Thoracic aorta (tissue), 2 donors: ENCODE results near the gene PPP4R3B. TPM values are rescaled to one million over a fixed set of nuclear protein-coding genes. Genes with fewer than 3 reads are reported as not detected.

Source experiments
- ATAC-seq: fragments of 150-250 bp; one replicate; pipeline ENCODE4 v1.8.0; 2017; ENCODE audit warnings: low read depth; ENCODE audit not compliant: insufficient number of reproducible peaks, low FRiP score
- DNase-seq: peaks from one replicate; pipeline ENCODE4 v3.0.0-alpha.2; 2020; ENCODE audit warnings: low spot score
- H3K27ac ChIP-seq, 2 donors: fragments of 200-600 bp; sonication (generic); 1 replicate in 1 of 2; 2 replicates in 1 of 2; pipeline ENCODE4 v1.5.1; 2016; ENCODE audit warnings: mild to moderate bottlenecking in 2 of 2, moderate library complexity in 2 of 2
- H3K27me3 ChIP-seq: fragments of 200-600 bp; sonication (generic); replicated peaks from 2 replicates; pipeline ENCODE4 v1.6.0; 2016; ENCODE audit warnings: mild to moderate bottlenecking; ENCODE audit not compliant: insufficient read depth
- H3K36me3 ChIP-seq: fragments of 200-600 bp; sonication (generic); one replicate; pipeline ENCODE4 v1.5.1; 2016
- H3K4me1 ChIP-seq, 2 donors: fragments of 200-600 bp; sonication (generic); 1 replicate in 1 of 2; 2 replicates in 1 of 2; pipeline versions ENCODE4 v1.5.1 to v1.6.0; 2016; ENCODE audit warnings: low read depth in 2 of 2, mild to moderate bottlenecking in 1 of 2; ENCODE audit not compliant: control insufficient read depth in 1 of 2
- H3K4me3 ChIP-seq: fragments of 200-600 bp; sonication (generic); 2 replicates; pipeline ENCODE4 v1.5.1; 2016; ENCODE audit warnings: mild to moderate bottlenecking
- H3K9me3 ChIP-seq: fragments of 200-600 bp; sonication (generic); 2 replicates; pipeline ENCODE4 v1.5.1; 2016
- total RNA-seq, 2 donors: library from RNA; depleted of rRNA; stranded (reverse); fragments of >200 nt; gene quantifications; one replicate each; pipeline versions ENCODE4 v1.1.0 to v1.2.3, GENCODE V29; 2016
- TF ChIP-seq, protein P1 (sequence below): fragments of 200-600 bp; sonication (generic); IDR thresholded peaks from one replicate; pipeline ENCODE4 v1.5.1; 2019; ENCODE audit warnings: antibody characterized with exemption

The PPP4R3B gene
- total RNA-seq, 2 donors from 2014 or later: 41.2 to 69.6 TPM

GRCh38 chr2:55627915-55628314 lies 10.5 kb upstream of the PPP4R3B start:
- H3K9me3 ChIP-seq: no peaks in the 10 kb centered on the region
- no peak overlapping the region for H3K27ac ChIP-seq
- TF ChIP-seq, protein P1, sequence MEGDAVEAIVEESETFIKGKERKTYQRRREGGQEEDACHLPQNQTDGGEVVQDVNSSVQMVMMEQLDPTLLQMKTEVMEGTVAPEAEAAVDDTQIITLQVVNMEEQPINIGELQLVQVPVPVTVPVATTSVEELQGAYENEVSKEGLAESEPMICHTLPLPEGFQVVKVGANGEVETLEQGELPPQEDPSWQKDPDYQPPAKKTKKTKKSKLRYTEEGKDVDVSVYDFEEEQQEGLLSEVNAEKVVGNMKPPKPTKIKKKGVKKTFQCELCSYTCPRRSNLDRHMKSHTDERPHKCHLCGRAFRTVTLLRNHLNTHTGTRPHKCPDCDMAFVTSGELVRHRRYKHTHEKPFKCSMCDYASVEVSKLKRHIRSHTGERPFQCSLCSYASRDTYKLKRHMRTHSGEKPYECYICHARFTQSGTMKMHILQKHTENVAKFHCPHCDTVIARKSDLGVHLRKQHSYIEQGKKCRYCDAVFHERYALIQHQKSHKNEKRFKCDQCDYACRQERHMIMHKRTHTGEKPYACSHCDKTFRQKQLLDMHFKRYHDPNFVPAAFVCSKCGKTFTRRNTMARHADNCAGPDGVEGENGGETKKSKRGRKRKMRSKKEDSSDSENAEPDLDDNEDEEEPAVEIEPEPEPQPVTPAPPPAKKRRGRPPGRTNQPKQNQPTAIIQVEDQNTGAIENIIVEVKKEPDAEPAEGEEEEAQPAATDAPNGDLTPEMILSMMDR: no peak
- H3K4me1 ChIP-seq: peaks cover 5 to 7% of the 10 kb centered on the region in 2 donors
- ATAC-seq (no peak), DNase-seq (no peak)
- no peaks in the 10 kb centered on the region for H3K27me3 ChIP-seq
- no peak overlapping the region for H3K4me3 ChIP-seq
- H3K36me3 ChIP-seq: no peaks in the 10 kb centered on the region

DNA sequence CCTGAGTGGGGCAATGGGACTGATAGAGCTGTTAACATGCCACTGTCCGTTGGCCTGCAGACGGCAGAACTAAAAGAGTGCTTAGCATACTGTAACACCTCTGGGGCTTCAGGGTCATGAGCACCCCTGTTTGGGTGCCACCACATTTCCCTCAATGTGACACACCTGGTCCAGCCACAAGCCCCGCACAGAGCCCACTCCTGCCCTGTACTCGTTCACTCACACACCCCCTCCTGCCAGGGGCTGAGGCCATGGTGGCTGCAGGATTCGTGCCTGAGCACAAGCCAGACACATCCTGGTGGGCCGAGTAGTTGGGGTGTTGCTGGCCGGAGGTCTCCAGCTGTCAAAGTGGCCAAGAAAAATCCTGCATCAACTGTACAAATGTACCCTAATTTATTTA lies 4.4 kb upstream of the PPP4R3B start:
- Histone ChIP-seq H3K4me3 (no peak overlapping the region), H3K27me3 (no peaks in the 10 kb centered on the region), H3K4me1 (peaks cover 20 to 41% of the 10 kb centered on the region in 2 donors), H3K36me3 (no peaks in the 10 kb centered on the region), H3K9me3 (no peaks in the 10 kb centered on the region), H3K27ac (no peak overlapping the region)
- TF ChIP-seq, protein P1: no peak
- ATAC-seq (no peak), DNase-seq (no peak)

GRCh38 chr2:55620123-55620779 lies 2.8 kb upstream of the PPP4R3B start:
- TF ChIP-seq, protein P1: no peak
- no peak for DNase-seq
- H3K27ac ChIP-seq: no peak overlapping the region
- no peaks in the 10 kb centered on the region for H3K9me3 ChIP-seq
- ATAC-seq: no peak
- no peak overlapping the region for H3K4me3 ChIP-seq
- H3K36me3 ChIP-seq: no peaks in the 10 kb centered on the region
- H3K27me3 ChIP-seq: no peaks in the 10 kb centered on the region
- peaks cover 27 to 52% of the 10 kb centered on the region in 2 donors for H3K4me1 ChIP-seq

GRCh38 chr2:55618275-55619055 lies 1.0 kb upstream of the PPP4R3B start:
- Histone ChIP-seq H3K9me3 (no peaks in the 10 kb centered on the region), H3K4me3 (peak overlapping the region; percentile 93), H3K4me1 (peaks cover 24 to 52% of the 10 kb centered on the region in 2 donors), H3K27me3 (no peaks in the 10 kb centered on the region), H3K27ac (peak overlapping the region; percentile 88 to 98), H3K36me3 (no peaks in the 10 kb centered on the region)
- TF ChIP-seq, protein P1: no peak
- no peak for DNase-seq
- no peak for ATAC-seq

- peak overlapping the region; percentile 93 for H3K4me3 ChIP-seq
- H3K9me3 ChIP-seq: no peaks in the 10 kb centered on the region
- H3K4me1 ChIP-seq: peaks cover 24 to 52% of the 10 kb centered on the region in 2 donors
- ATAC-seq (no peak), DNase-seq (no peak)
- peak overlapping the region; percentile 88 to 98 for H3K27ac ChIP-seq
- peaks cover under 1% of the 10 kb centered on the region for H3K36me3 ChIP-seq
- TF ChIP-seq, protein P1: no peak
- no peaks in the 10 kb centered on the region for H3K27me3 ChIP-seq
Observed at GRCh38 chr2:55618025-55618274, 528 bp upstream of the PPP4R3B start.
